Activated CD4-positive, alpha-beta T cell treated with anti-CD3 and anti-CD28 coated beads, Interleukin-10, Interleukin-2, amounts not matched to agents 100 ng/mL and 50 ng/mL, durations not matched to agents 16 hours and 8 hours (primary cell): ENCODE measurements around the gene GDPD4.

Source experiments
- DNase-seq: peaks from one replicate; pipeline ENCODE4 v3.0.0-alpha.2; 2020

The GDPD4 gene

DNA sequence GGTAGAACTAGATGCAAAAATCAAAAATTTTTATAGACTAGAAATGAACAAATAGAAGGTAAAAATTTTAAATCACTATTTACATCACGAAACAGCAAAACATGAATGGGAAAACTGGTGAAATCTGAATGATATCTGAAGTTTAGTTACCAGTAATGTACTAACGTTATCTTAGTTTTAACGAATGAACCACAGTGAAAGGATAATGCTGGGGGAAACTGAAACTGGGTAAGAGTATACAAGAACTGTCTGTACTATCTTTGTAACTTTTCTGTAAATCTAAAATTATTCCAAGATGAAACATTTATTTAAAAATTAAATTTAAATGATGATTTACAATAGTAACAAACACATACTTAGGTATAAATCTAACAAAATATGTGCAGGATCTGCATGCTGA, 7.4 kb downstream of the GDPD4 start:
- peak; percentile 14 for DNase-seq

DNA sequence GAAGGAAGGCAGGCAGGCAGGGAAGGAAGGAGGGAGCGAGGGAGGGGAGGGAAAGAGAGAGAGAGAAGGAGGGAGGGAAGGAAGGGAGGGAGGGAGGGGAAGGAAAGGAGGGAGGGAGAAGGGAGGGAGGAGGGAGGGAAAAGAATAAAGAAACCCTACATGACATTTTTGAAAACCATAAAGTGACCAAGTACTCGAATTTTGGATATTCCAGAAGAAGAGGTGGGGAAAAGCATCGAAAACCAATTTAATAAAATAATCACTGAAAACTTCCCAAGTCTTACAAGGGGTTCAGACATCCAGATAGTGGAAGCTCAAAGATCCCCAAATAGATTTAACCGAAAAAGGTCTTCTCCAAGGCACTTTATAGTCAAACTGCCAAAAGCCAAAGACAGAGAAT, 11.7 kb downstream of the GDPD4 start:
- DNase-seq = no peak

DNA sequence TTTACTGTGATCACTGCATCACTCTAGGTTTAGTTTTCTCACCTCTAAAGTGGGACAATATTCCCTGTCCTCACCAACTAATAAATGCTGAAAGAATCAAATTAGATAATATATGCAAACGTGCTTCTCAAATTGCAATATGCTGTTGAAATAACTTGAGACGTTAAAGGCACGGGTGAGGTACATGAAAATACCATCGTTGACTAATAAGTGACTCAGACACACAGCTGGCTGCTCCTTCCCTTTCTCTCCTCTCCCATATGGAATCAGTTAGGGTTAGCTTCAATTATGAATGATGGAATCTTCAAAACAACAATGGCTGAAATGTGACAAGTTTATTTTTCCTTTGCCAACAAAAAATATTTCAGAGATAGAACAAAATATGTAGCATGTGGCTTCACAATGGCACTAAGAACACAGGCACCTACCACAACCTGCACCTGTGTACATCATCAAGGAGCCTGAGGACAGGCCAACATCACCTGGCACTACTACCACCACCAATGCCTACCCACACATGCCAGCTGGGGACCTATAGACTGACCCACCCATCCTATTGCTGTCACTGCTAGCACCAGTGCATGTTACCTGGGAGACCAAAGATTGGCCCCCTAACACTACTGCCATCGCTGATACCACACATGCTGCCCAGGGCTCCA, 13.7 kb downstream of the GDPD4 start:
- DNase-seq = no peak

DNA sequence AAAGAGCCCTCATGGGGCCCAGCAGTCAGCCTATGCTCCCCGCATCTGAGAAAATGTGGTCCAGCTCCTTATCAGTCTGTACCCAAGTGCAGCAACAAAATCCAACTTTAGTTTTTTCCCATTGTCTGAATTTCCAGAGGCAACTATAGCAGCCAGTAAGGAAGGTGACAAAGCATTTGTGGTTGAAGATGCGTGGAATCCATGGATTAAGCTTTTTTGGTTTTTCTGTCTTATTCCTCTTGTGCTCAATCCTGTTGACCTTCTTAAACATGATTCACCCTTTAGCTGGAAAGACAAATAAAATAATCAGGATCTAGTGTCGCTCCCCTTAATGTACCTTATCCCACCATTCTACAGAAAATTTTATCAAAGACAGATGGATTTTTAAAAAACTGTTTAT, 14.3 kb downstream of the GDPD4 start:
- no peak for DNase-seq

DNA sequence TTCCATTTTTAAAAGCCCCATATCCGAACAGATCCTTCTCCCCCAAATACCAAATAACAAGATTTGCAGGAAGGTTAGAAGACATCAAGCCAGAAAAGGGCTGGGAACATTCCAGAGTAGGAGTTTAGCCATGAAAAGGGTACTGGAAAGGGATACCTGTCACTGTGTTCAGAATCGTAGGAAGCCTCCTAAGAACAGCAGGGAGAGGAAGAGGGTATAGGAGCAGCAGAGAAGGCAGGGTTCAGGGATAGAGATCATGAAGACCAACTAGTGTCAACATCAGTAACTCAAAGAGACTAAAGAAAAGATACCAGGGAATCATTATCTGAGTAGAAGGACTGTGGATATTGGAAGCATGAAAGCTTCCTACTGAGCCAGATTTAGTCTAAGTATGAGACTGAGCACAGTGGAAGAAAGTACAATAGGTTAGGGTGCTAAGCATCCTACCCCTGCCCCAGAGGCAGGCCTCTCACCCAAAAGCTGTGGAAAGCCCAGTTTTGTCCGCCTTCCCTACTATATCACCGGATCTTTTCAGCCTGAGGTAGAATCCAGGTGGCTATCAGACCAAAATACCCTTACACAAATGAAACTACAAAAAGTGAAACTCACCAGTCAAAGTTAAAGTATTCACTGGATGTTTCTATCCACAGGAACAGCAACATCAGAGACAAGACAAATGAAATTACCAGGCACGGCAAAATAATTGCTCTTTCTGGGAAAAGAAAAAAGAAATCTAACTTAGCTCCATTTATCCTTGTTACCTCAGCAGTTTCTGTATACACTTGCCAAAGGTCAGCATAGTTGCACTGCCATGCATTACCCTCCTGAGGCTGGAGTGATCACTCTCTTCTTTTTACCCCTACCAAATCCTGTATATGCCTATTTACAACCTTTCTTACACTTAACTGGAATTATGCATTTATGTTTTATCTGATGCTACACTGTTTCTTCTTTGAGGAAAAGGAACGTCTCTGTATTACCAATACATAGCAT, 16.7 kb downstream of the GDPD4 start:
- no peak for DNase-seq

DNA sequence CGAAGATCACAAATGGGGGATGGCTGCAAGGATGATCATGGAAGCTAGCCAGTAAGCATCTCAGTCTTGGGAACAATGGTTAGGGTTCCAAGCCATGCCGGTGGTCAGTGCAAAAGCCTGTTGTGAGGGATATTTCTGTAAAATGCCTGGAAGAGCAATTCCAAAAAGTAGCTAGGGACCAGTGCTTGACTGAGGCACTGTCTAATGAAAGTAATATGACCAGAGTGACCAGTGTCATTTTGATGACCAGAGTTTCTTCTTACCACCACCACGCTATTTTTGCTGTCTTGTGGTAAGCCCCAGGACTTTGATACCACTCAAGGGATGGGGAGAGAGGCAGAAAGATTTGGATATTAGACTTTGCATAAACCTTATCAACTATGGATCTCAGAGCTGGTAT, 18.4 kb downstream of the GDPD4 start:
- no peak for DNase-seq

DNA sequence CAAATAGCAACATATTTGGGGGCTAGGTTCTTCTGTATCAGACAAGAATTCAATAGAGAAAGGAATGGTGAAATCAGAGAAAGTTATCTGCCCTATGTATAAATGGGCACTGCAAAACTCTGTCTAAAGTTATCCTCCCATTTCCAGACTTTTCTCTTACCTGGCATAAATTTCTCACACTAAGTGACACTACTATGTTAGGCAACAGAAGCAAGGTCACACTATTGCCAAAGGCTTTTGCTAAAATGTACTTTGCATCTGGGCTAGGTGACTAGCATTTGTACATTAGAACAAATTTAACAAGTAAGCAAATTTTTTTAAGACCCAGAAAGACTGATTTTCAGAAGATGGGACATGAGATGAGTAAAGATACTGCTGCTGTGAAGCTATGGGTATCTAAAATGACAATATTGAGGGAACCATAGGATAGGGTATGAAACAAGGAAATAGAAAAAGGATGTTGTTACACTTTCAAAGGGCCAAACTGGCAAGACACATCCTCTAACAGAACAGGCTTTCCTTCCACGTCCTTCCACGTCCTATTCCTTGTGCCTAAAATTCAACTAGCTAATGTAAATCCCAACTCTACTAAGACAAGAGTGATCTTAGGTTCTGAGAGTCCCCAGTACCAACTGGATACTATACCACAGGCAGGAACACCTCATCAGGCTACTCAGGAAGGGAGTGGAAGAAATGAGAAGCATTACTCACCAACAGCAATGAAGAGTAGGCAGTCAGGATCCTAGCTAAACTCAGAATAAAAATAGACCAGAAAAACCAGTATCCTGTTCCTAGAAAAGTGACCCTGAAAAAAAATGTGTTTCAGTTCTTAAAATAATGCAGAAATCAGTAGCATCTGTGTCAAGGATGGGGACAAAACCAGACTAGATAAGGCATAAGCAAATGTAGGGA, 22.6 kb downstream of the GDPD4 start:
- DNase-seq = no peak

DNA sequence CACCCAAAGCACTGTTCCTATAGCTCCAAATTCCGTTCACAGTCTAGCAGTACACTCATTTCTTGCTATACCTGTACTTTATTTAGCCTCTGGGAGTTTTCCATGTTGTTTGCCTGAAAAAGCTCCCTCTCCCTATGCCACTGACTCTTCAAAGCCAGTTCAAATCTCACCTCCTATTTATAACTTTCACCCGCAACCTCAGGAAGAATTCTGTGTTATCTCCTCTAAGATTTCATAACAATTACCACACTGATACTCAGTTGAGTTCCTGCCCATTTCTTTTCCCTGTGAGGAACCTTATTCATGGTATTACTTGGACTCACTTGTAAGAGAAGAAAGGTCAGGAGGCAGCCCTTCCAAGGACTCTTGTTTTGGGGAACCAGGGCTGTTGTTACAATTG, 25.2 kb downstream of the GDPD4 start:
- no peak for DNase-seq

DNA sequence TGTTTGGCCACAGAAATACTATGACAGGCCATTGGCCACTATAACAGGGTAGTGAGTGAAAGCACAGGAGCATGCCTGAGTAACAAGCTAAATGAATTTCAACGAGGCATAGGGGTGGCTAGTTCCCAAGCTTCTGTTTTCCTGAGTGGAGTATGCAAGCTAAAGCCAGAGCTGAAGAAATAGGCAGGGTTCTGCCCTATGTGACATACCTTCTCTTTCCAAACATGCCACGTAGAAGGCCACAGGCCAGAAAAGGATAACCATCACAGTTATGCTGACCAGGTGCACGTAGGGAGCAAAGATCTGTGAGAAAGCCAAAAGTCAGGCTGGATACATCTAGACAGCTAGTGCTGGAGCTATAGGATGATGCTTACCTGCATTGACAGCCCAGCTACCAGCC, 30.6 kb downstream of the GDPD4 start:
- DNase-seq = no peak

DNA sequence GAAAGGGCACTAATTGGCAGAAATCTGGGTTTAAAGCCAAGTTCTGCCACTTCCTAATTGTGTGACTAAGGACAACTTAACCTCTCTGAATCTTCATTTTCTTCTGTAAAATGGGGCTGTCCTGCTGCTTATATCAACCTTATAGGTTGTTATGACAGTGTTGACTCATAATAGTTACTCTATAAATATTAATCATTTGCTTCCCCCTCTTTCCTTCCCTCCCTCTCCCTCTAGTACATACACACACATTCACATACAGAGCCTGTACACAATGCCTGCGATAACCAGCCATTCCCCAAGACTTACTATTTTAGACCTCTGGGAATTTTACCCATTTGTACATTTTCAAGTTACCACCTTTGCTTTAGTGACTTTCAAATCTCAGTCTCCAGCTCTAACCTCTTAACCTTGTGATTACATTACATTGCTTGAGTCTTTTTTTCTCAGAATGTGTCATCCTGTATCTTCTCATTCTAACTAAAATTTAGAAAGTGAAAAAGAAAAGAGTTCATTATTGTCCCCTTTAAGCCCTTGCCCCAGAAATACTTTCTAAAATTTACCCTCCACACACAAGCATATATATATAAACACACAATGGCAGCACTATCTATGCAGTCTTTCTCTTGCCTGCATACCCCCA, 31.9 kb downstream of the GDPD4 start:
- peak; percentile 20 for DNase-seq

DNA sequence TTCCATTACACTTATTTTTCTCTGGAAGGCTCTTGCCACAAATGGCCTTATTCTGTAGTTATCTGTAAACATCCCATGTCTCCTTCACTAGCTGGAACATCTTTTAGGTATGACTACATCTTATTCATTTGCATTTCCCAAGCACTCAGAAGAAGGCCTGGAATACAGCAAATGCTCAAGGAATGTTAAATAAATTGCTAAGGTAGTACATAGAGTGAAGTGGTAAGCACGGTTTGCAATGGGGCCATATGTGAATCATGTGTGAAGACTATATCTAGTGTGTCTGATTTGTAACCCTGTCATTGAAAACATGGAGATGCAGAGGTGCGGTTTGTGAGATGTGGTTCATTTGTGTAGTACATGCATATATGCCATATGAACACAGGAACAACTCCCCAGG, 33.5 kb downstream of the GDPD4 start:
- no peak for DNase-seq

DNA sequence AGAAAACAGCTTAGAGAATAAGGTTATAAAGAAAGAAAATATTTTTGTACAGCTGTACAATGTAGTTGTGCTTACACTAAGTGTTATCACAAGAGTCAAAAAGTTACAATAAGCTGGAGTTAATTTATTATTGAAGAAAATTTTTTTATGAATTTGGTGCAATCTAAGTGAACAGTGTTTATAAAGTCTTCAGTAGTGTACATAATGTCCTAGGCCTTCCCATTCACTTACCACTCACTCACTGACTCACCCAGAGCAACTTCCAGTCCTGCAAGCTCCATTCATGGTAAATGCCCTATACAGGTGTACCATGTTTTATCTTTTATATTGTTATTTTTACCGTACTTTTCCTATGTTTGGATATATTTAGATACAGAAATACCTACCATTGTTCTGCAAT, 34.7 kb downstream of the GDPD4 start:
- DNase-seq = no peak

DNA sequence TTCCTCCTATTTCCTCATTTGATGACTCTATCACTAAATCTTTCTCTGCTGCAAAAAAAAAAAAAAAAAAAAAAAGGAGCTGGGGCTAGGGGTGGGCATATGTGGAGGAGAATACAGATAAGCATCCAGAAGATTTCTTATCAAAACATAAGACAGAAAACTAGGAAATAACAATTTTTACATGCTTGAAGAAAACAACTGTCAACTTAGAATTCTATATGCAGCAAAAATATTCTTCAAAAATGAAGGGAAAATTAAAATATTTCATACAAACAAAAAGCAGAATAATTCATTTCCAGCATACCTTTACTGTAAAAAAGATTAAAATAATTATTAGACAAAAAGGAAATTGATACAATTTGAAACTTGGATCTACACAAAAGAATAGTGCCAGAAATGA, 38.7 kb downstream of the GDPD4 start:
- DNase-seq = no peak

DNA sequence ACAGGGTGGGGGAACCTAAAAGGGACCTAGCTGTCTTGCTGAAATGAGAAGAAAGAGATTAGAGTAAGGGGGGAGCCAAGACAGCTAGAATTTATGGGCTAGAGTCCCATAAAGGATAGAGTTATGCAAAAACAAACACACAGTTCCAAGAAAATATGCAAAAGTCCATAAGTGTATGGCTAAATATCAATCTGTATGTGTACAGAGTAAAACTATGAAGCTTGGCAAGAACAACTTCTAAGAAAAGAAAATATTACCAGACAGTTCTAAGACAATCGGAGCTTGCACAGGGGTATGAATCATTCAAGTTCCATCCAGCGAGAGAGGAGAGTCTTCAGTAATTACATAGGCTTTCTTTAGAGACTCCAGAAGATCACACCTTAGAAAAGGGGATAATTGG, 41.8 kb downstream of the GDPD4 start:
- DNase-seq = no peak

DNA sequence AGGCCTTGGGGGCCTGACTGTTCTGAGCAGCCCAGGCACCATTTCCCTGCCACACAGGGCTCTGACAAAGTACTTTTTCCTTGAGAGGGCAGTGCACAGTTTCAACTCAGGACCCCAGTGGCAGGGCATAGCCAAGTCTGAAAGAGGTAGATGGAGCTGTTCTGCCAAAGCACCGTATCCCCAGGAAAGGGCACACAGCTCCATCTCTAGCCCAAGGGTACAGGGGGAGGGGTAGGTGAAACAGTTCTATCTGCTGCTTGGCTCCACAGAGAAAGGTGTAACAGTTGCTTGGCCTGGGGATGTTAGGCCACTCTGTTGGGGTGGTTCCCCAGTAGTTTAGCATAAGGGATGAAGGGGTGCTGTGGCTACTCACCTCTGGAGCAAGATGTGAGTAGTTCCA, 47.8 kb downstream of the GDPD4 start:
- DNase-seq = no peak

DNA sequence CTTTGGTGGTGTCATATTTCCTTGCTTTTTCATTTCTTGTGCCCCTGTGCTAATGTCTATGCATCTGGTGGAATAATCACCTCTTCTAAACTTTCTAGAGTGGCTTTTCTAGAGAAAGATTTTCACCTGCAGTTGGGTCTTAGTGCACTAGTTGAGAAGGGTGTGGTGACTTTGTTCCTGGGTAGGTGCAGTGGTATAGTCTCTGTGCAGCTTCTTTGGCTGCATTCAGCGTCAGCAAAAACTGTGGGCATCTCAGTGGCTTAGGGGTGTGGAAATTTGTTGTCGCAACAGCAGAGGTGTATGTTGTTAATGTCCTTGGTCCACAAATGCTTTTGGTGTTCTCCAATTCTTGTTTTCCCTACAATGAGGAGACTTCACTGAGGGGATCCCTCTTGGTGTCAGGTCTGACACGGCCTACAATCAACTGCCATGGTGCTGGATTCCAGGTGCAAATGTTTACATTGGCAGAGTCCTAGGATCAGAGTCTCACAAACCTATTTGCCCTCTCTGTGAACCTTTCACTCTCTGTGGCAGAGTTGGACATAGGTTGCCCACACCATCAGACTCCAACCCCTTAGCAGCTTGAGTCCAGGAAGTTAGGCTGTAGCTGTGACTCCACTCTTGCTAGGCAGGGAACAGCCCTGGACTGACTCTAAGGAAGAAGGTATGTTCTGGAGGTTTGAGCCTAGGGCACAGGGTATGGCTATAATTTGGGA, 48.8 kb downstream of the GDPD4 start:
- DNase-seq = no peak

DNA sequence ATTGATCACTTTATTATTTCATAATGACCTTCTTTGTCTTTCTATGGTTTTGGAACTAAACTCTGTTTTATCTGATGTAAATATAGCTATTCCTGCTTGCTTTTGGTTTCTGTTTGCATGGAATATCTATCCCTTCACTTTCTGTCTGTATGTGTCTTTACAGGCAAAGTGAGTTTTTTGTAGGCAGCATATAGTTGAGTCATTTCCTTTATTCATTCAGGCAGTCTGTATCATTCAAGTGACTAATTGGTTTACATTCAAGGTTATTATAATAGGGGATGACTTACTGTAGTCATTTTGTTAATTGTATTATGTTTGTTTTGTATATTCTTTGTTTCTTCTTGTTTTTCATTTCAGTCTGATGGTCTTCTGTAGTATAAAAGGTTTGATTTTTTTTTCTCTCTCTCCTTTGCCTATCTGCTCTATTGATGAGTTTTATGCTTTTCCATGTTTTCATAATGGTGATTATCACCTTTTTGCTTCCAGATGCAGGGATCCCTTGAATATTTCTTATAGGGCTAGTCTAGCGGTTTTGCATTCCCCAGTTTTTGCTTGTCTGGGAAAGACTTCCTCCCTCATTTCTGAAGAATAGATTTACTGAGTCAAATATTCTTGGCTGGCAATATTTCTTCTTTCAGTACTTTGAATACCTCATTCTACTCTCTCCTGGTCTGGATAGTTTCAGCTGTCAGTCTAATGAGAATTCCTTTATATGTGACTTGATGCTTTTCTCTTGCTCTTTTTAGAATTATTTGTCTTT, 50.4 kb downstream of the GDPD4 start:
- peak; percentile 46 for DNase-seq

DNA sequence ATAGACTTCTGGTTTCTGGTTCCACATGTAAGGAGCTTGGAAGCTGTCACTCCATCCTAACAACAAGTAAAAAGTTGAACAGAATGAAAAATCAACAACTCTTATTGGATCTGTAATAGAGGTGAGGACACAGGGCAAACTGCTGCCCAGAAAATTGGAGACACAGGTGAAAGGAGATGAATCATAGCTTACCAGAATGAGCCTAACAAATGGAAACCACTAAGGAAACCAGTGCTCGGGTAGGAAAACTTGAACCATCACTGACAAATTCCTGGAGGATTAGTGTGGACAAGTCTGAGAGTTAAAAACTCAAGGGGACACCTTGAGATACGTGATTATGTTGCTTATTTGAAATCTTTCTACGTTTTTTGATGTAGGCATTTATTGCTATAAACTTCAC, 52.1 kb downstream of the GDPD4 start:
- DNase-seq = no peak

DNA sequence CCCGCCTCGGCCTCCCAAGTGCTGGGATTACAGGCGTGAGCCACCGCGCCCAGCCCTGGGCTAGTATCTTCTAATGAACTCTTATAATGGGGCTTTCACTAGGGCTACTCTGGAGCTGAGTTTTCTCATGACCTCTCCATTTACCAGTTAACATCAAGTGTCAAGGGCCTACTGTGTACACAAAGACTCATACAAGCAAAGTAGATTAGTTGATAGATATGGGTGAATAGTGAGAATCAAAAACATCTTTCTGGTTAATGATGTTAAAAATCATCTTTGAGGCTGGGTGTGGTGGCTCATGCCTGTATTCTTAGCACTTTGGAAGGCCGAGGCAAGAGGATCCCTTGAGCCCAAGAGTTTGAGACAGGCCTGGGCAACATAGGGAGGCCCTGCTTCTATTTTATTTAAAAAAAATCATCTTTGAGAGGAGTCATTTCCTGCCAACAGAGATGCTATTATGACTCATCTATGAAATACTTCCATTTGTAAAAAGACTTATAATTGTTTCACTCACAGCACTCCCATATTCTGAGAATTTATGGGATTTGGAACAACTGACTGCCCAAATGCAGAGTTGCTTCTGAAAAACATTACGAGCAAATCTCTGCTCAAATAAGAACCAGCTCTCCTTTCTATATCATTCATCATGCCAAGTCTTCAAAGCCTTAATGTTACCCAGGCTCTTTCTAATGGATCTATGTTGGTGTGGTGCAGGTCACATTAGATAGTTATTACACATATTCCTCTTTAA, 57.0 kb downstream of the GDPD4 start:
- DNase-seq = peak; percentile 2

DNA sequence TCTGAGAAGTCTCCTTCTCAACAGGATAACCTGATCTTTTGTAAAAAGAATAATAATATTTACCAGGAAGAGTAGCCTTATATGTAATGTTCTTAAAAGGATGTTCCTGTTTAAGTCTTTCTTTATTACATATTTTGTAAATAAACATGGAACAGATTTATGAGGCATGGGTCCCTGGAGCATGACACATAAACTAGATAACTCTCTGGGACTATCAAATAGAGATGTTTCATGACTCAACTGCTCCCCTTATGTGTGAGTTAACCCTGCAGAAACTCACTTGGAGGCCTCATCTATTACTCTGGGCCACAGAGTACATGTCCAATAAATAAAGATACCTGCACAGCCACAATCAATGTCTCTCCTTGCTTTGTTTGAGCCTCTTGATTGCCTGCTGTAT, 64.6 kb downstream of the GDPD4 start:
- no peak for DNase-seq

DNA sequence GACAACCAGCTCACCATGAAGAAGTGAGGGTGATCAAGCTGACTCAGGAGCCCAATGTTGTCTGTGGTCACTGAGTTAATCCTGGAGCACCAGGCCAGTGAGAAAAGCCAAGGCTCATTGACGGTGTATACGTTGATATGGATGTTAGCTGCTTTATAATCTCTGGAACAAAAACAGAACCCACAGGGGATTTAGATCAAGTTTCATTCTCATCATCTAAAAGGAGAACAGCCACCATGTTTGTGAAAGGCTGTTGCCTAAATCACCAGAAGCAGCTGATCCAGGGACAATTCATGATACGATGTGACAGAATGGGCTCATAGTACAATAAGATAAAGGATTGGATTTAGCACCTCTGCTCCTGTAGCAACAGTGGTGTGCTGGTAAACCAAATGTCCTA, 68.5 kb downstream of the GDPD4 start:
- DNase-seq = no peak
